Mesenteric fat pad (tissue), 1 donor: ENCODE data around the gene CREBBP. TPM values are rescaled to one million over a fixed set of nuclear protein-coding genes. Genes with fewer than 3 reads are reported as not detected.

Experiments used
- DNase-seq: peaks from one replicate; pipeline ENCODE4 v3.0.0-alpha.2; 2020; ENCODE audit warnings: low spot score
- total RNA-seq: library from RNA; stranded (reverse); fragmentation: NEBNext Ultra II Directional; extraction: Animal tissue kit (Norgen Biotek cat#: 25700); gene quantifications from one replicate; pipeline ENCODE4 v1.2.1, GENCODE V29; 2021
- donor health status: DM: yes; HTN: yes; CAD: no.

CREBBP gene
- total RNA-seq, 1 donor from 2014 or later, result 67.0 TPM

DNA sequence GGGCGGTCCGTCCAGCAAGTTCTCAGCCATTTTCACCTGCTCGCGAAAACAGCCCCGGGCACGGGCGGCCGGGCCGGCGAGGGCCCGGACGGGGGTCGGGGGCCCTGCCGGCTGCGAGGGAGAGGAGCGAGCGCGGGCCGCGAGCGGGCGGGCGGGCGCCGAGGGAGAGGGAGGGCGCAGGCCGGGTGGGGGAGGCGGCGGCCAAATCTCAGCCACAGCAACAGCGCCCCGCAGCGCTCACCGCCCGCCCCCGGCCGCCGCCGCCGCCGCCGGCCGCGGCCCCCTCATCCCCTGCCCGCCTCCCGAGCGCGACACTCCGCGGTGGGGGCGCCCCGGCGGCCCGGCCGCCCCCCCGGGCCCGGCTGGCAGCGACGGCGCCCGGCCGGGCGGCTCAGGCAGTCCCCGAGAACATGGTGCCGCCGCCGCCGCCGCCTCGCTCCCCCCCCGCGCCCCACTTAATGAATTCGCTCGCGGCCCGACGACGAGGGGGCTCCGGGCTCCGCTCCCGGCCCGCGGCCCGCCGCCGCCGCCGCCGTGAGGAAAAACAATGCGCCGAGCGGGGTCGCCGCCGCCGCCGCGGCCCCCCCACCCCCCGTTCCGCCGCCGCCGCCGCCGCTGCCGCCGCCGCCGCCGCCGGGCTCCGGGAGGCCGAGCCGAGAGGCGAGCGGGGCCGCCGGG lies 487 bp downstream of the CREBBP start:
- DNase-seq, result peak; percentile 93

DNA sequence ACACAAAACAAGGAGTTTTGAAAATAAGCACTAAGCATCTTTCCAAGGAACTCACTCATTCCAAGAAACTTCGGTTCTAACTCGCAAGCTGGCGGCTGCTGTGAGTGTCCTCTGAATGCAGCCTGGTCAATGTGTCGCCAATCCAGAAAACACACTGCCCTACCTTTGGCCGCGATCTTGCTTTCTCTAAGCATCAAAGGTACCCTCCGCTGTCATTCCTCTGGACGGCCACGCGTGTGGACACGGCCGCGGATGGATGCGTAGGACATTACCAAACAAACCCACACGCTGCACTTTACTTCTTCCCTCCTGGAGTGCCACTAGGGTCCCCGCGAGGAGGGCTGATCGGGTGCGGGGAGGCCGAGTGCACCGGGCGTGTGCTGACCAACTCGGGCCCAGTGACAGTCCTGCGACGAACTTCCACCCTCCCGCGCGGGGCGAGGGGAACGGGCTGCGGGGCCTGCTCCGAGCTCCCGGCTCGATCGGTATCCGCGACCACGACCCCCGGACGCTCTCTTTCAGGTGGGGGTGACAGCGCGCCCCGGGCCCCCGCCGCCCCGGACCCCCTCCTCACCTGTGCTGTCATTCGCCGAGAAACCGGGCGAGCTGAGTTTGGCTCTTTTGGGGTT lies 1.1 kb downstream of the CREBBP start:
- DNase-seq, result peak; percentile 91

DNA sequence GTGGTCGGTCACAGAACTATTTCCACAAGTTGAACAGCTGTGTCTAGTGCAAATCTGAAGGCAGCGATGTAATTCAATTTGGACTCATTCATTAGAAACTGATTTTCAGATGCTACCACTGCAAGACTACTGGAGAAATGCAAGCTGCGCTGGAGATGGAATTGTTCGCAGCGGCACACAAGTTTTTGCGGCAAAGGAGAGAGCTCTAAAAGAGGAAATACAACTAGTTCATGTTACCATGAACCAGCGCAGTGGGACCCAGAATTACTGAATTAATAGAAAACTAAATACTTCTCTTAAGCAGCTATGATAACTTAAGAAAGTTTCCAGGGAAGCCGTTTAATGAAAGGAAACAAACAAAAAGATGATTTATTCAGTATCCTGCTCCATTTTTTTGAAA lies 1.9 kb downstream of the CREBBP start:
- no peak for DNase-seq

DNA sequence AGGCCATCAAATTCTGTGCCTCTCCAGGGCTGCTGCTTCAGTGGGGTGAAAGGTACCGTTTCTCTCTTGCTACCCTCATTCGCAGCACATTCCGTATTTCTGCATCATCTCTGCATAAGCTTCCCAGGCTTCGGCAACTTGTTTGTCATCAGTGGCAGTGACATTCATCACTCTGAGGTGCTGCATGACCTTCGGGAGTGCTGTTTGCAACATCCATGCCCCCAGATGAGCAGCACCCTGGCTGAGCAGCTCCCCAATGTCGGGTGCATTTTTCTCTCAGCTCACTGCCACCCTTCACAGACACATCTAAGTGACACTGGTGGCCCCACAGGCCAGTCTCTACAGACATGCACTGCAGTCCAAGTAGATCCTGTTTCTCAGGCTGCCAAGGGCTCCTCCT lies 3.8 kb downstream of the CREBBP start:
- DNase-seq, result peak; percentile 51

DNA sequence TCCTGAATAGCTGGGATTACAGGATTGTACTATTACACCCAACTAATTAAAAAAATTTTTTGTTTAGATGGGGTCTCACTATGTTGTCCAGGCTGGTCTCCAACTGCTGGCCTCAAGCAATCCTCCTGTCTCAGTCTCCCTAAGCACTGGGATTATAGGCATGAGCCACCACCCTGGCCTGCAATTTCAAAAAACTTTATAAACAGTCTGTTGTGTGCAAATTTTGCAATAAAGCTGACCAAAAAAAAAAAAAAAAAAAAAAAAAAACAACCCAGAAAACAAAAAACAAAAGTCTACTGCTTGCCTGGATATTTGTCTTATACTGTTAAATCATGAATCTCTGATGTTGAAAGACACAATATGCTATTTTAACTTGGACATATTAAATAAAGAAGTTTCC lies 4.4 kb downstream of the CREBBP start:
- no peak for DNase-seq

DNA sequence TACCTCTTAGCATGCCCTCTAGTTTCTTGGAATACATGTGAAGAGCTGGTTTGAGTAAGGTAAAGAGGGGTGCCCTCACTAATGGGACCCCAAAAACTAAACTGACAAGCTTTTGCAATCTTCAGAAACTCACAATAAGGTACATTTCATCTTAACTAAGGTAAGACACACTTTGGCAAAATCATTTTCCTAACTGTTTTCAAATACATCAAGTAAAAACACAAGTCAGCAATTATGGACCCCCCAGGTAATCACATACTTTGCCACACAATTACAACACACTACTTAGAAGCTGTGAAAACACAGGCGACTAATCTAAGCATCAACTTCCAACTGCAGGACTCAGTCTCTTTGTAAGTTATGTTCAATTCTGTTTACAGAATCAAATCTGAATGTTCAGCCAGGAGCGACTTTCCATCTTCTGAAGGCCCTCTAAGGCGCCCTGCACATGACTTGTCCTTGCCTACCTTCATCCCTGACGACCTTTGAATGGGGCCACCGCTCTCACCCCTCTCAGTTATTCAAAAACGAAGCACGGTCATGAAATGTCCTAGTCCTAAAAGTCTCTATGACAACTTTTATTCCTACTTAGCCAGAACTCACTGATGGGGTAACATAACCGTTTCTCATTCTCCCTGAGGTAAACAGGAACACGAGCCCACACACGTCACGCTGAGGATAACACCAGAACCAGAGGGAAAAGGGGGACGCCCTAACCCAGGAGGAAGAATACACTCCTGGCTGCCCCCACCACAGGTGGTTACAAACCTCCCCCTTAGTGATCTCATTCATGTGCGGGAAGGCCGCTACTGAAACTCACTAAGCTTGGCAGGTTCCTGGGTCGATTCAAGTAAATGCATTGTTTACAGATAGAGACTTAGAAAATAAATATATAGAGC lies 5.5 kb downstream of the CREBBP start:
- no peak for DNase-seq

DNA sequence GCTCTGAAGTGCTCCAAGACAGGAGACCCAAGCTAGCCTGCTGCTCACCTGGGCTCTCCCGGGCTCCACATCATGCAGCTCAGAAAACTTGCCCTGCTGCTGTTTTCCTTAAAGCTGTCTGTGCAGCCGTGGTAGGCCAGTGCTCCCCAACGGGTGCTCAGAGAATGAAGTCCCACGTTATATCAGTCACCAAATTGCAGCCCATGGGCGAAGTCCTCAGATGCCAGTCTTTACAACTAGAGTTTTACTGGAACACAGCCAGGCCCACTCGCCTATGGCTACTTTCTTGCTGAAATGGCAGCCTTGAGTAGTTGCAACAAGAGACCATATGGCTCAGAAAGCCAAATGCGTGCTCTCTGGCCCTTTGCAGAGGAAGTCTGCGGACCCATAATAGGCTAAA lies 6.3 kb downstream of the CREBBP start:
- no peak for DNase-seq

DNA sequence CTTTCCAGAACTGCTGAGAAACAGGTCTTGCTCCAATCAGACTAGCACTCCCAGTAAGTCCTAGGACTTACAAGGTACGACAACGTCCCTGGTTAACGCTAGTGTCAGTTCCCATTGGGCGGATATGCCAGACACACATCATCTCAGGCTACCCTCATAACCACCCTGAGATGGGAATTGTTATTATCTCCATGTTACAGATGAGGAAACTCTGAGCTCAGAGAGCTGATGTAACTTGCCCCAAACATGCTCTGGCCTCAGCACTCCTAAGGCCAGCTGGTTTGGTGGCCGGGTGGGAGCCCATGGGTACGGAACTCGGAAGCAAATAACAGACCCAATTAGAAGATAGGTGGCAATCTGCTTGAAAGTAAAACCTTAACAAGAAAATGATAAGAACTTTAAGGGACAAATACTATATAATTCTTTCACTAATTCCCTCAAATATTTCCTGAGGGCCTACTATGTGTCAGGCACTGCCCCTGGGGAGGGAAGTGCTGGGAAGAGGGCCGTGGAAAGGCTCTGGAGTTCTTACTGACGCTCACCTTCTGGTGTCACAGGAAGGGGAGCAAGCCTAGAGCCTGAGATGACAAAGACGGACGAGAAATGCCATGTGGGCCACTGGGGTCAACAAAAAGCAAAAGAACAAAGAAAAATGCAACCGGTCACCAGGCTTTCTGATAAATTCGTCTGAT lies 6.9 kb downstream of the CREBBP start:
- DNase-seq, result no peak

DNA sequence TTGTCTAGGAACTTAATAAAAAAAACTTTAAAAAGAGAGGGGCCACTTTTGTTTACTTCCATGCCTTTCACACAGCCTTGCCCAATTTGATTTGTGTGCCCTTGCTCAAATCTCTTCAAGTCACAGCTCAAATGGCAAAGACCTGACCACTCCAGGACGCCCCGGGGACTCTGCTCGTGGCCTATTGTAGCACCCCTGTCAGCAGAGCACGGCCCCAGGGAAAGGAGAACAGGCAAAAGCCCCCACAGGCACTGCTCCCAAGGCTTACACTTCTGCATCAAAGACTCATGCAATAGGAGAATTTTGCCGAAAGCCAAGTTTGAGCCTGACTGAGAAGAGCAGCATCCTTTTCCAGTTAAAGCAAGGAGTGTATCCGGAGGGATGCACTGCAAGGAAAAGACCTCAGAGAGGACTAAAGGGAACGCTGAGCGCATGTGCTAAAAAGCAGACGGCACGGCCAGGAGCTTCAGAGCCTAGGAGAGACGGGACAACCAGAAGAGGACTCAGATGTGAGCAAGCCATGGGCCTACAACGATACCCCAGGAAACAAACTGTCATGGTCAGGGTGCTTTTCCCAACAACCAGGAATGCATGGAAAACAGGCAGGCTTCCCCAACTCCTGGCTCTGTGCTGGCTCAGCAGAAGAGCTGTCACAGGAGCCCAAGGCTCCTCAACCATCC lies 8.2 kb downstream of the CREBBP start:
- DNase-seq, result no peak

DNA sequence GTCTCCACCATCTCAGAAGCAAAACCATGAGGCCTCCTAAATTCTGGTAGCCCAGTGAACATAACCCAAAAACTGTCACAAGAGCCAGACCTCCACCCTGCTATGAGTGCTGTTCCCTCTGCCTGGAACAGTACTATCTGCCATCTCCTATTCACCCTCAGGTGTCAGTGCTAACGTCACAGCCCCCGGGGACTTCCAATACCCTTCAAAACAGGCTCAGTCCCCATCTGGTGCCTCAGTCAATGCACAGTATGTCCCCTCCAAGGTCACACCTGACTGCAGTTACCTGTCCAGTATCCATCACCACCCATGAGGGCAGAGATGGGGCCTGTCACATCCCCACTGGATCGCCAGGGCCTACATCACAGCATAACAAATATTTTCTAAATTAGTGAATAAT lies 11.5 kb downstream of the CREBBP start:
- DNase-seq, result no peak

DNA sequence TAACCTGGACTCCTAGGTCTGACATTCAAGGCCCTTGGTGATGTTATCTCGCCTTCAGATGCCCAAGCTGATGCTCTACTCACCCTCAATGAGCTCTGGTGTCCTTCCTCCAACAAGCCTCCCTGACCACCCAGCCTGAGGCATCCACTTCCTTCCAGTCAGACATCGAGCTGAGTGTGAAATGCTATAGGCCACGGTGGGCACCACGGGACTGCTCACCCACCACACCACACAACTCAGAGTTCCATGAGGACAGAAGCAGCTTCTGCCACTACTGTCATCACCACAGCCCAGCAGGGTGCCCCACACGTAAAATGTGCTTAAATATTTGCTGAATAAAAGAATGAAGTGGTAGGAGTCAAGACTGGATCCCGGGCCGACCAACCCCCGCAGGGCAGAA lies 12.0 kb downstream of the CREBBP start:
- DNase-seq, result no peak

DNA sequence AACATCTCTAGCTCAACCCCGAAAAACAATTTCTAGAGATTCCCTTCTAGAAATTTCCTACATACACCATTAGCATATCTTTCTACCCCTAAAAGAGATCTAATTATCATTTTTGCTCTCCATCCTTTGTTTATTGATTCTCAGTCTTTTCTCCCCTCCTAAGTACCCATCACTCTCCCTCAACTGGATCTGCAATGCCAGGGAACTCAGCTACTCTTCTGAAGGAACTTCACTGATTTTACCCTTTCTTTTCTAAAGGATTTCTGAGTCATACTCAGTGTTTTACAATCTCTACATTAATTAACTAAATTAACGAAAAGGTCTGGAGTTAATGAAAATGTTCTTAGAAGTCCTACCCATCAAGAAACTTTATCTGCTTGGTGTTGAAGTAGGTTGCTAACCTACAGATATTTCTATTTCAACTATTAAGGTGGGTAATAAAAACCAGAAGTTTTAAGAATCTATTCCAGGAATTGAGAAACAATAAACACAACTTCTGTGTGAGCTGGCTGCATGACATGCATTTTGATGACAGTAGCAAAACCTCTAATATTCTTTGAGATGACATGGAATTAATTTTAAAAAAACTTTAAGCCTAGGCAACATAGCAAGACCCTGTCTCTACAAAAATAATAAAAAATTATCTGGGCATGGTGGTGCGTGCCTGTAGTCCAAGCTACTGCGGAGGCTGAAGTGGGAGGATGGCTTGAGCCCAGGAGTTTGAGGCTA lies 13.6 kb downstream of the CREBBP start:
- DNase-seq, result no peak

DNA sequence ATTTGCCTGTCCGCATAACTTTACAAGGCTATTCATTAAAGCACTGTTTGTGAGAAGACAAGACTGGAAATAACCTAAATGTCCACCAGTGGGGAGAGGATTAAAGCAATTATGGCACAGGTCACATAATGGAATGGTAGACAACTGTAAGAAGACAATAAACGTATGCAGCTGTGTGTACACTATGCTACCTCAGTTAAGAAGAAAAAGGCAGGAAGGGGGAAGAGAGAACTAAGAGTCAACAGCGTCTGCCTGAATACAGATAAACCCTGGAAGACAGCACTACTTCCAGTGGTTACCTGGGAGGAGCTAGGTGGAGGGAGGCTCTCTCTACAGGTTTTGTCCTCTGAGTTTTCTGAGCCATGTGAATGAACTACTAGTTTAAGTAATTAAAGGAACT lies 15.3 kb downstream of the CREBBP start:
- no peak for DNase-seq

DNA sequence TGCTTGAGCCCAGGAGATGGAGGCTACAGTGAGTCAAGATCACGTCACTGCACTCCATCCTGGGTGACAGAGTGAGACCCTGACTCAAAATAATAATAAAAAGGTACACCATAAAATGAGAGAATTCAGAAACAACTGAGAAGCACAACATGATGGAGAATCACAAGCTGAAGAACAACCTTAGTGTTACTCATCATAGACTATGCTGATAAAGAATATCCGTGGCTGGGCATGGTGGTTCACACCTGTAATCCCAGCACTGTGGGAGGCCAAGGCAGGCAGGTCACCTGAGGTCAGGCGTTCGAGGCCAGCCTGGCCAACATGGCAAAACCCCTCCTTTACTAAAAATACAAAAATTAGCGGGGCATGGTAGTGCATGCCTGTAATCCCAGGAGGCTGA lies 16.0 kb downstream of the CREBBP start:
- no peak for DNase-seq

DNA sequence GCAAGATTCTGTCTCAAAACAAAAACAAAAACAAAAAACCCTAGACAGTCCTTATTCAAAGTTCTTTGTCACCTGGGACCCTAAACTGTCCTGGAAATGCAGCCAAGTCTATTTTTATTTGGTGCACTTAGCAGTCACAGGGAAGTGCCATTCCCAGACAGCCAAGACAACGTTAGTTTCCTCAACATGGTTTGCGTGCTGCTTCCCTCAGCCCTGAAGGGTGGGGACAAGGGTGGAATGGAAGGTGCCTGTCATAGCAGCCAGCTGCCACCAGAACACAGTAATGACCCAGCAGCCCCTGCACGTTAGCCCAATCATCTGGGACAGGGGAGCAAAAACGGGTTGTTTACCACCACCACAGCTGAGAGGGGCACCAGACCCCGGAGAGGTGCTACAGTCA lies 16.9 kb downstream of the CREBBP start:
- DNase-seq, result no peak

DNA sequence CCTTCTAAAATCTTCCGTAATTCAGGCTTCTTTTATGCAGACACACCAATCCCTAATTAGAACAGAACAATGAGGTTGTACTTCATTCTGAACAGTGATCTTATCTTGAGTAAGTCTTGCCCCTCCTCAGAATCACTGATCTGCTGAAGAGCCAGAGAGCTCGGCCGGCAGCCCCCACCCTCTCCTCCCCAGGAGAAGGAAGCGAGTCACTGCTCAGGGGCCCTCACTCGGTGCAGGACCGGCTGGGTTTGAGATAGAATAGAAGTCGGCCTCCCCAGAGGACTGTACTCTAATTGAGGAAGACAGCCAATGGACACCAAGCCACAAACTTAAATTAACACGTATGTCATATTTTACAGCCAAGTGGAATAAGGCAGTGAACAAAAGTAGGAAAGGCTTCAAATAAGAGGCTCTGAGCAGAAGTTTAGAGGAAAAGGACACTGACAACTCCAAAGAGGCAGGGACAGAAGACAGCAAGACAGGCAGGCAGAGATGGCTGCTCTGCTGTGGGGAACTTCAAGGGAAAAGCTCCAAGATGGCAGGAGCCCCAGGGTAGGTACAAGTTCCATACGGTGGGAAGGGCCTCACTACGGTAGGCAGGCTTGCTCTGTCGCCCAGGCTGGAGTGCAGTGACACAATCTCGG lies 18.6 kb downstream of the CREBBP start:
- no peak for DNase-seq

DNA sequence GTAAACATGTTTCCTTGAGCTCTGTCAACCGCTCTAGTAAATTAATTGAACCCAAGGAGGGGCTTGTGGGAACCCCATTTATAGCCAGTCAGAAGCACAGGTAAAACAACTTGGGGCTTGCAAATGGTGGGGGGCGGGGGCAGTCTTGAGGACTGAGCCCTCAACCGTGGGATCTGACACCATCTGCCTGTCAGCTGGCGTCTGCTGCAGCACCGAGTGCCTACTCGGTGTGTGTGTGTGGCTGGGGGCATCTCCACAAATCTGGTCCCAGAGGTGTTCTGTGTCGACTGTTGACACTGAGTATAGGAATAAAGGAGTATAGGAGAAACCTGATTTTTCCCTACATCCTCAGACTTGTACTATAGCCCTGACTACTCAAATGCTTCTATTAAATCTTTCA lies 20.6 kb downstream of the CREBBP start:
- DNase-seq, result no peak

DNA sequence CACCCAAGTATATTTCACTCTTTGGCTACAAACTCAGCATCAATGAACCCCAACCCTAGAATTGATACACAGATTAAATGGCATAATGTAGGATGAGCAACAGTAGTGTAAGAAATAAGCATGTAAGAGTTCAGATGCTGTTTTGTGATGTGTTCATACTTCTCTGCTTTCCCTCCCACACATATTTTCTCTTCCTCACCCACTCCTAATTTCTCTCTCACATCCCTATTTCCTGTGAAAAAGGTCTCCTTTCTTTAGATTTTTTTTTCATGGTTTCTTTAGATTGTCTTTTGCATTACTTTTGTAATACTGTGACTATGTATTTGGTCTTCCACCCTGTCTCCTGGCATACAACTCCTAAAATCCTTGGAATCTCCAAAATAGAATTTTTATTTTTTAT lies 21.7 kb downstream of the CREBBP start:
- no peak for DNase-seq

DNA sequence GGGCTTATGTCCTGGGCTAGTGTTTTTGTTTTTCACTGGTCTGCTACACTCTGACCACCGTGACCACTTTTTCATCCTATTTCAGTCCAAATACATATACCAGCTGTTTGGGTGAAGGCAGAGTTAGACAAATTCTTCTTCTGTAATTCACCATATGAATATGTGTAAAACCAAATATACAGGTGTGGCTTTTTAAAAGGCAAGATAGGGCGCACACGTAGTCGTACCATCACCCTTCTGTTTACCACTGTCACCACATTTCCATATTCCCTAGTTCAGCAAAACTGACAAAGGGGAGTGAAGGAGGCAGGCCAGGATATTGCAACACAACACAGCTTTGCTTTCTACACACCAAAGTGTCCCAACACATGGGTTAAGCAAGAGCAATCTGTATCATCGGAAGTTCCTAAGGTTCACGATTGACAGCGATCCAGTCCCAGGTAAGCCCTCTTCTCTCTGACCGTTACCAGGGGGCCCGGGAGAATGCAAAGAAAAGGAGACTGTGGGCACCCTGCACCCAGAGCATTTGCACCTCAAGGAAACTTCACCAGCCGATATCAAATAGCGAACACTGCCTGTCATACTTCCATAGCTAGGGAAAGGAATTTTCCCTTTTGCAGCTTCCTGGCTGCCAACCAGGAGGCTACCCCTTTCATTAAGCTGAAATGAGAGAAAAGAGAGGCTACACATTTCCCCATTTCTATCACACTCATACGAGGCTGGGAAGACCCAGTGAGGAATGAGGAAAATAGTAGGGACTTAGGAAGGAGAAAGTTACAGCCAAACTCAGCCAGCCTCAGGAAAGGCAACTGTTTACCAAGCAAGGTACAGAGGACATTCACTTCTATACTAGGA lies 23.1 kb downstream of the CREBBP start:
- DNase-seq, result no peak
